Measurements from ENCODE around the gene GFAP.

- TF ChIP-seq CTCF (conservative IDR thresholded peaks at IDR 0.05; ENCODE audit: low read depth, low read length) (no peak), EZH2 (IDR thresholded peaks at IDR 0.05; ENCODE audit: borderline replicate concordance, low read depth, low read length, poor library complexity, severe bottlenecking) (no peak)
These were observed 17.4 kb upstream of the GFAP start for GRCh38 chr17:44932787-44933097.
